Brain microvascular endothelial cell (primary cell): ENCODE measurements around the gene SPAG7.

Experiments used
- DNase-seq: peaks from one replicate; pipeline ENCODE4 v3.0.0-alpha.2; 2020
- H3K27ac ChIP-seq: fragments of 250-450 bp; sonication (Bioruptor Pico); 2 replicates; pipeline ENCODE4 v1.5.1; 2020; ENCODE audit warnings: mild to moderate bottlenecking, moderate library complexity
- H3K27me3 ChIP-seq: fragments of 250-450 bp; sonication (Bioruptor Pico); replicated peaks from 2 replicates; pipeline ENCODE4 v1.5.1; 2020; ENCODE audit warnings: mild to moderate bottlenecking
- H3K36me3 ChIP-seq: fragments of 250-450 bp; sonication (Bioruptor Pico); replicated peaks from 2 replicates; pipeline ENCODE4 v1.5.1; 2020; ENCODE audit warnings: mild to moderate bottlenecking
- H3K4me3 ChIP-seq: 2 replicates; pipeline ENCODE4 v1.5.1; 2011; ENCODE audit warnings: low read depth, mild to moderate bottlenecking, control low read depth, low read length, moderate library complexity
- CTCF ChIP-seq: IDR thresholded peaks from 2 replicates; pipeline ENCODE4 v1.5.1; 2011; ENCODE audit warnings: low read depth, mild to moderate bottlenecking, moderate library complexity, low read length, control low read depth, inconsistent platforms; ENCODE audit errors: missing control alignments
- in situ Hi-C: cut with HindIII; loops from 2 replicates; pipeline ENCODE4 v1.10.0; 2017; ENCODE audit warnings: low sequenced_read_pairs, low pct_ligation_motif_present

SPAG7 gene

GRCh38 chr17:4968486-4969046, 949 bp upstream of the SPAG7 start:
- Histone ChIP-seq H3K36me3 (peaks cover 30% of the 10 kb centered on the region), H3K27ac (peak overlapping the region; percentile 97), H3K4me3 (peak overlapping the region; percentile 84), H3K27me3 (no peaks in the 10 kb centered on the region)
- DNase-seq = peak; percentile 23
- in situ Hi-C loops = no loop called here
- TF ChIP-seq CTCF = no peak

- peak; percentile 100 for DNase-seq
- peak overlapping the region; percentile 84 for H3K4me3 ChIP-seq
- peaks cover 19% of the 10 kb centered on the region for H3K36me3 ChIP-seq
- peak overlapping the region; percentile 97 for H3K27ac ChIP-seq
- TF ChIP-seq CTCF = no peak
- in situ Hi-C loops = no loop called here
- no peaks in the 10 kb centered on the region for H3K27me3 ChIP-seq
These were observed 626 bp downstream of the SPAG7 start for GRCh38 chr17:4966844-4967538.

GRCh38 chr17:4965311-4965986, 2.2 kb downstream of the SPAG7 start:
- in situ Hi-C loops = no loop called here
- DNase-seq = no peak

GRCh38 chr17:4960279-4960922, 7.2 kb downstream of the SPAG7 start:
- in situ Hi-C loops = no loop called here
- H3K27ac ChIP-seq = no peak overlapping the region
- TF ChIP-seq CTCF = no peak
- no peak for DNase-seq
- peaks cover 14% of the 10 kb centered on the region for H3K36me3 ChIP-seq
- H3K27me3 ChIP-seq = no peaks in the 10 kb centered on the region
- no peak overlapping the region for H3K4me3 ChIP-seq

More at GRCh38 chr17:4965311-4965986, 2.2 kb downstream of the SPAG7 start:
- peaks cover 15% of the 10 kb centered on the region for H3K36me3 ChIP-seq
- no peak overlapping the region for H3K4me3 ChIP-seq
- H3K27me3 ChIP-seq = no peaks in the 10 kb centered on the region
- TF ChIP-seq CTCF = no peak
- no peak overlapping the region for H3K27ac ChIP-seq

GRCh38 chr17:4959261-4959965, 8.2 kb downstream of the SPAG7 start:
- in situ Hi-C loops = no loop called here

More at GRCh38 chr17:4959261-4959965, 8.2 kb downstream of the SPAG7 start:
- Histone ChIP-seq H3K4me3 (no peak overlapping the region), H3K27me3 (no peaks in the 10 kb centered on the region), H3K27ac (no peak overlapping the region), H3K36me3 (peaks cover 14% of the 10 kb centered on the region)
- no peak for DNase-seq
- no peak for TF ChIP-seq CTCF
